NCI-H82 treated with DMSO at 0.1 percent for 48 hours (cell line): ENCODE results near the gene NR1D2.

Source experiments
- DNase-seq: peaks from one replicate; lab custom pipeline; 2025; ENCODE audit not compliant: unreplicated experiment; lab: John Stamatoyannopoulos, UW

The NR1D2 gene

DNA sequence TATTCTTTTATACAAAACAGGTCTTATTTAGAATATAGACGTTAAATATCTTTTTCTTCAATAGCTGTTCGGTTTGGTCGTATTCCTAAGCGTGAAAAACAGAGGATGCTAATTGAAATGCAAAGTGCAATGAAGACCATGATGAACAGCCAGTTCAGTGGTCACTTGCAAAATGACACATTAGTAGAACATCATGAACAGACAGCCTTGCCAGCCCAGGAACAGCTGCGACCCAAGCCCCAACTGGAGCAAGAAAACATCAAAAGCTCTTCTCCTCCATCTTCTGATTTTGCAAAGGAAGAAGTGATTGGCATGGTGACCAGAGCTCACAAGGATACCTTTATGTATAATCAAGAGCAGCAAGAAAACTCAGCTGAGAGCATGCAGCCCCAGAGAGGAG lies 16.8 kb downstream of the NR1D2 start:
- DNase-seq = no peak

DNA sequence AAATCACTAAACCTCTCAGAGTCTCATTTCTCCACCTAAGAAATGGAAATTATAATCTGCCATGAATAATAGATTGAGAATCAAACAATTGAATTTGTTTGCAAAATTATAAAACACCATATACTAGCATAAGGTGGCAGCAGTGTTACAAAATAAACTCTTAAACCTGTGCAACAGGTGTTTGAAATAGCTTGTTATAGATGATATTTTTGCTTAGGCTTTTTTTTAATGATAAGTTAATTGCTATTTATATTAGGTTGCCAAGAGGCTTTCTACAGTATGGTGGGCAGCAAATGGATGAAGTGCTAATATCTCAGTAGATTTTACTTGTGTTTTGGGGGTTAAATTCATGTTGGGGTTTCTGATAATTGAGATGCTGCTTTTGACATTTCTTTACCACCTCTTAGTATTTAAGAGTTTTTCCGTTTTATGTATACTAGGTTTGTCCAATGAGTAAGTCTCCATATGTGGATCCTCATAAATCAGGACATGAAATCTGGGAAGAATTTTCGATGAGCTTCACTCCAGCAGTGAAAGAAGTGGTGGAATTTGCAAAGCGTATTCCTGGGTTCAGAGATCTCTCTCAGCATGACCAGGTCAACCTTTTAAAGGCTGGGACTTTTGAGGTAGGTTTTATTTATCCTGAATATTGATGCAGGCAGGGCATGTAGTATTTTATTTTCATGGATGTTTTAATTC lies 19.6 kb downstream of the NR1D2 start:
- no peak for DNase-seq

DNA sequence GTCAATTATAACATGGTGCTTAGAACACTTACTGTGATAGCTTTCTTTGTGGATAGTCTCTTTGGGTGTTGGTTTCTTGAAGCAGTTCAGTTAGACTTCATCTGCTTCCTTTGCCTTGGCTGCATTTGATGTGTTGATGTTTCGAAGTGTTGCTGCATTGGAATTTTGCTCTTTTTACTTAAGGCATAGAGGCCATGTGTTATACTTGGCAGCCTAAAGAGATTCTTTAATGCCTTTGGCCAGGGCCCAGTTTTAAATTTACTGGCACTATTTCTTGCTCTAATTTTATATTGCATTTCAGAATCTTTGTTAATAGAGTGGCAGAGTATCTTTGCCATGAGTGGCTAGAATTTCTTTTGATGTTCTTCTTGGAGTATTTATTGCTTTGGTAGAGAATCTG lies 21.2 kb downstream of the NR1D2 start:
- no peak for DNase-seq

DNA sequence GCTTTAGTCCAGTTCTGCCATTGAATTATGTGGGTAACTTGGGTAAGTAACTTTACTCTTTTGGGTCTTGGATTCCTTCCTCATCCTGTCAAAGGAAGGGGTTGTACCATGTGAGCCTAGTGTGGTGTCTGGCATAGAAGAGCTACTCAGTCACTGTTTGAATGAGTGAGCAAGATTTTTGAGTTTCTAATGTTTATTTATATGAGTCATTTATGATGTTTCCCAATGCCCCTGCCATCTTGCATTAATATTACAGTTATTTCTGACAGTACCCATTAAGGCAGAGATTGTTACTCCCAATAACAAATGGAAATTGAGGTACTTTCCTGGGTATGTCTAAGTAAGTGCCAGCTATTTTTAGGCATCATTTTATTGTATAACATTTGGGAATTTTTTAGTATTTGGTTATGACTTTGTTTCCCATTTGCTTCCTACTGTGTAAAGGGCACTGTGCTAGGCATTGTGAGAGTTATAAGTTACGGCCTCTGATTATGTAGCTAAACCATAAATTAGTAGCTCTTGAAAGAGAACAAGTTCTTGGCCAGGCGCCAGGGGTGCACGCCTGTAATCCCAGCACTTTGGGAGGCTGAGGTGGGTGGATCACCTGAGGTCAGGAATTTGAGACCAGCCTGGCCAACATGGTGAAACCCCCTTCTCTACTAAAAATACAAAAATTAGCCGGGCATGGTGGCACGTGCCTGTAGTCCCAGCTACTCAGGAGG lies 23.5 kb downstream of the NR1D2 start:
- no peak for DNase-seq

DNA sequence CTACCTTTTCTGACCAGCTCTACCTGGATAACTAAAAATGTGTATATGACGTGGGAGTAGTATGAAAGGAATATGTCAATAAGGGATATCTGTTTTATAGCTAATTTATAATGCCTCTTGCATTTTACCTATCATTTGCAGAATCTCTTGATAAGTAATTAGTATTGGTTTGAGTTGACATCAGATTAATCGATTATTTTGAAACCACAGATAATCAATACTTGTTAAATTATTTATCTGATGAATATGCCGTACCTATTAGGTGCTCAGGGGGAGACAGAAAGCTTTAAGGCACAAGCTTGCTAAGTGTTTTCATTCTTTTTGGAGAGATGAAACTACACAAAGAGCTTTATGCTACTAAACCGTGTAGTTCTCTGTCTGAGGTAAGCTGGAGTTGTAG lies 24.3 kb downstream of the NR1D2 start:
- no peak for DNase-seq

DNA sequence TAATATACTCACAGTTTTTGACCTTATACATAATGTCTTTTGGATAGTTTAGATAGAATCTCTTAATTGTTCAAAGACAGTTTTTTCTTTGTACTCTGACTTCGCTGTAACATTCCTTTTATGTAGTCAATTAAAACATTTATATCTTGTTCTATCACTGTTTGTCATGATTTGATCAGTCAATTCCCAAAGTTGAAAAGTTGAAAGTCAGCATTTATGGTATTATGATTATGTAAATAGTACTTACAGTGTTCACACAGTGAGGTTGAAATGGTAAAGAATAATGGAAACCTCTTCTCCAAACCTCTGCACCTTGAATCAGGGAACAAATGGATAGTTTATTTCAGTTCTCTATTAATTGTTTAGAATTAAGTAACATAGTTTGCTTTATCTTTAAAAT lies 26.6 kb downstream of the NR1D2 start:
- DNase-seq = no peak

DNA sequence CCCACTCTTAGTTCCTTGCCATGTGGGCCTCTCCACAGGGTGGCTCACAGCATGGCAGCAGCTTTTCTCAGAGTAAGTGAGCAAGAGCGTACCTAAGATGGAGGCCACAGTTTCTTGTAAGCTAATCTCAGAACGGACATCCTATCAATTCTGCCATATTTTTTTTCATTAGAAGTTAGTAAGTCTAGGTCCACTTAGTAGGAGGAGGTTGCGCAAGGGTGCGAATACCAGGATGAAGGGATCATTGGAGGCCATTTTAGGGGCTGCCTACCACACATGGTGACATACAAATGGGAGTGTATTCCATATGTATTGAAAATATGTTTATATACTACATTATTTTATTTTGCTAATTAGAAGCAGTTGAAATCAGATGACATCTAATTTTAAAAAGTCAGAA lies 31.5 kb downstream of the NR1D2 start:
- no peak for DNase-seq

DNA sequence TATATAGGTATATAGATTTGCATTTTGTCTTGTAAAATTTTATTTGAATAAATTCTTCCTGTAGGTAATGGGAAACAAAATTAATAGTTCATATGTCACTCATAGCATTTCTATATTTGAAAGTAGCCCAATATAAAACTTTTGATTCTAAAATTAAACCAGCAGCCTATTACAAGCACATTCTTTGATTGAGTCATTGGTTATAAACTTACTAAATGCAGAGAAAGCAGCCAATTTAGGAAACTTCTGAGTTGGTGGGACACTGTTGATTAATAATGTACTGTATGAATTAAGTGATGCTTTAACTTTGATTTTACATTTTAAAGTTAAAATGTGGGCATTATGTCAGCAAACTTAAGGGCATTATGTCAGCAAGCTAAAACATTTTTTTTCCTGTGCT lies 34.5 kb downstream of the NR1D2 start:
- no peak for DNase-seq

DNA sequence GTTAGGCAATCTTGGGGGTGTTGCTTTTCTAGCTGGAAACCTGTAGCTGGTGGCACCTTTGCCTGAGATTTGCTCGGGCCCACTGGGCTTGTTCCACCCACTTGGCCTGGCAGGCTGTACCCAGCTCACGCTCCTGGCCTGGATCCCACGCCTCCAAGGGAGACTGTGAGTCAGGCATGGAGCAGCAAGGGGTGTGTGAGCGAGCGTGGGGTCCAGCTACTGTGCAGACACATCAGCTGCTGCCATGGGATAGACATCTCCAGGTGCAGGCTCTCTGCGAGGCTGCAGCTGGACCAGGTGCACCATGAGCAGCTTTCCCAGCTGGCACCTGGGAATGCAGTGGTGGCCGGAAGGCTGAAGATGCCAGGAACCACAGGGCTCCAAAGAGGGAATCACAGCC lies 36.0 kb downstream of the NR1D2 start:
- no peak for DNase-seq

DNA sequence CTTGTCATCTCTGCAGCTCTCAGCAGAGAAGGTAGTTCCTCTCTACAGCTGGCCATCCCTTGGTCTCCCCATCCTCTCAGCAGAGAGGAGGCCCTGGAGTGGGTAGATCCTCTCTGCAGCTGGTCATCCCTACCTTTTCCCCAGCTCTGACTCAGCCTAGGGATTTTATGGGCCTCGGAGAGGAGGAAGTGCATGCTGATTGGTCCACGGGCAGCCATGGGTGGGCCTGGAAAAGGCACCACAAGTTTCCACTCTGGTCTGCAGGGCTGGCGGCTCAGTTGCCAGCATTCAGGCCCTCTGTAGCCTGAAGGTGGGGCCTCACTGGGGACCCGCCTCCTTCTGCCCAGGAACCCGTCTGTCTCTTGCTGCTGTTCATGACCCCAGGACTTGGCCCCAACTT lies 36.9 kb downstream of the NR1D2 start:
- DNase-seq = no peak

DNA sequence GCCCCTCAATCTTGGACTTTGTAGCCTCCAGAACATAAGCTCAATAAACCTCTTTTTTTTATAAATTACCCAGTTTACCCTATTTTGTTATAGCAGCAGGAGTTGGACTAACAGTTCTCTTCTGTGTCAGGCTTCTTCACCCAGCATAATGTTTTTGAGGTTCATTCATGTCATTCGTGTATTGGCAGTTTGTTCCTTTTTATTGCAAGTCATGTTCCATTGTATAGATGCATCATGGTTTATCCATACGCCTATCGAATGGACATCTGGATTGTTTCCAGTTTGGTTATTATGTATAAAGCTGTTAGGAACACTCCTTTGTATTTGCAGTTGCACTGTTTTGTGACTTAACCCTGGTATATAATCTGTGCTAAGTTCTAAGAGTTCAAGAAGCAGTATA lies 39.8 kb downstream of the NR1D2 start:
- DNase-seq = no peak

DNA sequence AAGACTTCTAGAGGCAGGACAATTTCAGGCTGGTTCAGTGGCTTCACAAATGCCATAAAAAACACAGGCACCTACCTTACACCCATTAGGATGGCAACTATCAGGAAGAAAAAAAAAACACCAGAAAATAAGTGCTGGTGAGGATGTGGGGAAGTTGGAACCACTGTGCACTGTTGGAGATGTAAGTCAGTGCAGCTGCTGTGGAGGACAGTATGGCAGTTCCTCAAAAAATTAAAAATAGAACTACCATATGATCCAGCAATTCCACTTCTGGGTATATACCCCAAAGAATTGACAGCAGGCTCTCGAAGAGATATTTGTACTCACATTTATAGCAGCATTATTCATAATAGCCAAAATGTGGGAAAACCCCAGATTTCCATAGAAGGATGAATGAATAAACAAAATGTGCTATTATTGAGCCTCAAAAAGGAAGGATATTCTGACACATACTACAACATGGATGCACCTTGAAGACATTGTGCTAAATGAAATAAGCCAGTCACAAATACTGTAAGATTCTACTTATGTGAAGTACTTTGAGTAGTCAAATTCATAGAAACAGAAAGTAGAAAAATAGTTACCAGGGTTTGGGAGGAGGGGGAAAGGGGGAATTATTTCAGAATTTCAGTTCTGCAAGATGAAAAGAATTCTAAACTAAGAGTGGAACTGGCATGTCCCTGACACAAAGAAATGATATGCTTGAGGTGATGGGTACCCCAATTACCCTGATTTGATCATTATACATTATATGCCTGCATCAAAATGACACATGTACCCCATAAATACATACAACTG lies 40.9 kb downstream of the NR1D2 start:
- DNase-seq = no peak

DNA sequence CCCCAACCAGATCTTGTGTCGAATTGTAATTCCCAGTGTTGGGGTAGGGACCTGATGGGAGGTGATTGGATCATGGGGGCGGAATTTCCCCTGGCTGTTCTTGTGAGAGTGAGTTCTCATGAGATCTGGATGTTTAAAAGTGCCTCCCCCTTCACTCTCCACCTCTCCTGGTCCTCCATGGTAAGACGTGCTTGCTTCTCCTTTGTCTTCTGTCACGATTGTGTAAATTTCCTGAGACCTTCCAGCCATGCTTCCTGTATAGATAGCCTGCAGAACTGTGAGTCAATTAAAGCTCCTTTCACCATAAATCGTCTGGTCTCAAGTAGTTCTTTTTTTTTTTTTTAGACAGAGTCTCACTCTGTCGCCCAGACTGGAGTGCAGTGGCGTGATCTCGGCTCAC lies 42.3 kb downstream of the NR1D2 start:
- DNase-seq = no peak

DNA sequence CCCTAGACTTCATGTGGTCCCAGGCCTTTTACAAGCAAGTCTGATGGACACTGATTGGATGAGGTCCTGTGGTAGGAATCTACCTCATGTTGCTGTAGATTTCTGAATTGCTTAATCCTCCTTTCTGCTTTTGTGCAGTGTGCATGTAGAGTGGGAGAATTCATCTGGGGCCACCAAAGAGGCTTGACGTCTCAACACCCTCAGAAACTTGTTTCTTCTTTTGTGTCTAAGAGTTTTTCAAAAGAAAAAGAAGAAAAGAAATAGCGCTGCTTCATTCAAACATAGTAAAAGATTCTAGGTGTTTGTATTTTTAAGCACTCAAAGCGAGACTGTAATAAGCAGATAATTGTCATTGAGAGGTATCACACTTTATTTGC lies 46.2 kb downstream of the NR1D2 start:
- no peak for DNase-seq

DNA sequence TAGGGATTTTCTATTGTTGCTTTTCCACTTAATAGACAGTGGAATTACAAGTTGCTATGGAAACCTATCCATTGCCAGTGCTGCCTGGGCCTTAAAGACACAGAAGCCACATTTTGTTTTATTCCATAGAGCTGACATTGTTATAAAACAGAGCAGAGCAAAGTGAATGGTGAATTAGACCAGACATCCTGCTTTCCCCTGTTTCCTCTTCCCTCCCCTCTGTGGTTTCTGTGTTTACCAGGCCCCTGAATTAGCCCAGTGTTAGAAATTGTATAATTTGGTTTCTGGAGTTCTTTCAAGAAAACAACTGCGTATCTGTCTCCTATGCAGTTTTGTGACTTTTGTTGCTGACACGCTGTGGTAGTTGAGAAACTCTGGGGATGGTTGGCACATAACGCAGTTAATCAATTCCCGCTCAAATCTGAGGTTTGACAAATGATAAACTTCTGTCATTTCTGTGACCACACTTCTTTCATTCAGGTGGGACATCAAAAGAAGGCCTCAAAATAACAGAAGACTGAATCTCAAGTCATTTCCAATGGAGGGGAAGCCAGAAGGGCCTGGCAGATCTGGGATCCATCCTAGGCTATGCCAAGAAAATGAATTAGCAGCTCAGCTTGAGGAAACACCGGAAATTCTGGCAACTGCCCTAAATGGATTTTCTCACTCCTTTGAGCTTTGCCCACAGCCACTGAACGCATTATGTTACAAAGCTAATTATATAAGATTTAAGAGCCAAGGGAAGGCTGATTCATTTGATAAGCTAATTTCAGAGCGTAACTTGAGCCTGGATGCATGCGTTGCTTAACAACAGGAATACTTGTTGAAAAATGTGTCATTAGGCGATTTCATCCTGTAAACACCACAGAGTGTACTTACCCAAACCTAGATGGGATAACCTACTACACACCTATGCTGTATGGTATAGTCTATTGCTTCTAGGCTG lies 46.9 kb downstream of the NR1D2 start:
- DNase-seq = peak; percentile 98

DNA sequence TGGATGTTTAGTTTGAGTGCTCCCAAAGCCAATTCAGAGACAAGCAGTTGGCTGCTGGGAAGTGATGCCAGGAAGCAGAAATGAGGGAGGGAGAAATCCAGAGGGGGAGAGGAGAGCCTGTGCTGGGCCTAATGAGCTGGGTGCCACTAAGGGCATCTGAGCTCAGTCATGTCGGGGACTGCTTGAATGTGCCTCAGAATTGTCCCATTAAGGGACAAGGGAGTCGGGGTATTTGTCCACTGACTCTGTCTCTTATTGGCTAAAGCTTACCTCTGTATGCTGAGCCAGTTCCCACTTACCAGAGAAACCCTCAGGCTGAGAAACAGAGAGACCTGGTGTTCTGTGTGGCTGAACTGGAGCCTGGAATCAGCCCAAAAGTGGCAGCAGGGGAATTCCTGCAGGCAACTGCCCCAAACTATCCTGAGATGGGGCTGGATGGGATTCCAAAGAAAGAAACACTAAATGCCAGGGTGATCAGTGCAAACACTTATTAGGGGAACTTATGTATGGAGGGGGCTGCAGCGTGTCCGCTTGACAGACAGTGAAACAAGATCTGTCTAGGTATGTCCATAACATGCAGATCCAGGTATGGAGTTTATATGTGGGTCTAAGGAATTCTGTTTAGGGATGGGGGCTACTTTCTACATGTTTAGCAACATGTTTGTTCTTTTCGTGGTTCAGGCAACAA lies 48.6 kb downstream of the NR1D2 start:
- DNase-seq = no peak

DNA sequence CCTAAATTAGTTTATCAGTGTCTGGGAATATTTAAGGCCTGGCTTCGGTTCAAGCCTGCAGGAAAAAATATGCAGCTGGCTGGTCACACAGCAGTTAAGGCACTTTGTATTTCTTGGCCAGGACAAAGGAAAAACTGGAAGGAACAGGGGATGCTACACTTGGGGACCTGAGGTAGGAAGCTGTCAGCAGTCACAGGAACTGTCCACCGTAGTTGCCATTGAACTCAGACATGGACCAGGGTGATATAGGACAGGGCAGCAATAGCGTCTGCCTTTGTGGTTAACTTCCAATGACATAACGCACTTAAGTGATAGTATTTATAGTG lies 49.1 kb downstream of the NR1D2 start:
- DNase-seq = no peak

DNA sequence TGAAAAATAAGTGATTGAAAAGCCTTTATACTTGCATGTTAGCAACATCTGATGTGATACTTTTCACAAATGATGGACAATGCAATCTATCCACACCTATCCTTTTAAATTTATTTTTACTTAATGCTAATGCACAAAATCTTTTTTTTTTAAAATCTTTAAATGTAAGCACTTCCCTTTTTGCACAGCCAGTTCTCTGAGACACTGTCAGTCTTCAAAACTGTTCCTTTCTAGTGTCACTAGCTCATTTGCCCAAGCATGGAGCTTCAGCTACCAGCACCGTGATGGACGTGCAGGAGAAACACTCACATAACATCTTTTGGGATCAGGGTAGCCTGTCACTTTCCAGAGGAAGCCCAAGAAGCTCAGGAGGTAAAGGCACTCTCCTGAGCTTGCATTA lies 50.1 kb downstream of the NR1D2 start:
- no peak for DNase-seq

DNA sequence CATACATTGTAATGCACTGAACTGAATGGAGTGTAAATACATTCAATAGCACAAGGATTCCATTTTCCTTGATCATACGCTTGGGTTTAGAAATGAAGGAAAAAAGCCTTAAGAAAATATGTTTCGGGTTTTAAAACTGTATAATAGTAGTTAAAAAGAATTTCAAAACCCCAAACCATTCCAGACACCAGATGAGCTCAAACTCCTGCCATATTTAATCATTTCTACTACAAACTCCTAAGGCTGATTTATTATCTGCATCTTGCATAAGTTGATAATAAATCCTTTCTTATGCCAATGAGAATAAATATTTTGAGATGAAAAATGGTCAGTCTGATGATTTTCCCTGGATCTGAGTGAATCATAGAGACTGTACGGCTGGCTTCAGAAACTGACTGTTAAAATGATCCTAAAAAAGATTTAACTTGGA lies 51.0 kb downstream of the NR1D2 start:
- DNase-seq = no peak

DNA sequence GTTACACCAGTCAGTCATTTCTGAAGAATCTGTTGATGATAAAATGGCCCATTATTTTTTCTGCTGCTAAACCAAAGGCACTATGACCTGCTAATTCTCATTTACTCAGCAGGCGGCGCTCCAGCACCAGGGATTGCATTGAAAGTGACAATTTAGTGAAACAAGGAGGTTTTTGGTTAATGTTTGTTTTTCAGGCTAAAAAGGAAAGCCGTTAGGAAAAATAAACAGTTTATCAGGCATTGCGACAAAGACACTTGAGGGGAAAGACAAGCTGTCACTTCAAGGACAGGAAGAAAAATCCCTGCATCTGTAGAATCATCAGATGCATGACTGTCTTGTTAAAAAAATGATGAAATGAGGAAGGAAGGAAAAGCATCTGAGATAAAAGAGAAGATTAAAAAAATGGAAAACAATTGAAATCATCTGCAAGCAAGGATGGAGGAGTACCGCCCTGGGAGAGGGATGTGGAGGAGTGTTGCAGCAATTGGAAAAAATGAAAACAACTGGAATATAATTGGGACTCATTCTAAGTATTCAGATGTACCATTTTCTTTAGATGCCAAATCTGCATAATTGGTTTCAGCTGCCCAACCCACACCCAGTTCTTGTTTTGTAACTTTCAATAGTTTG lies 54.0 kb downstream of the NR1D2 start:
- peak; percentile 4 for DNase-seq
